IPS-18c (cell line): ENCODE measurements around the gene TMEM179.

Source experiments
- H3K4me3 ChIP-seq: 2 replicates; pipeline ENCODE4 v1.7.0; 2013; ENCODE audit warnings: low read depth, mild to moderate bottlenecking, low read length, moderate library complexity; ENCODE audit not compliant: insufficient read depth
- H3K9me3 ChIP-seq: one replicate; pipeline ENCODE4 v1.6.1; 2013; ENCODE audit warnings: mild to moderate bottlenecking, low read length, moderate library complexity; ENCODE audit not compliant: control insufficient read depth, insufficient read depth

The TMEM179 gene

GRCh38 chr14:104556256-104557021 is 48.1 kb downstream of the TMEM179 start:
- H3K4me3 ChIP-seq = no peak overlapping the region
- no peaks in the 10 kb centered on the region for H3K9me3 ChIP-seq

- Histone ChIP-seq H3K9me3 (no peaks in the 10 kb centered on the region), H3K4me3 (no peak overlapping the region)
Measured at GRCh38 chr14:104555430-104556255, 48.9 kb downstream of the TMEM179 start.

GRCh38 chr14:104554608-104555429 is 49.8 kb downstream of the TMEM179 start:
- Histone ChIP-seq H3K9me3 (no peaks in the 10 kb centered on the region), H3K4me3 (no peak overlapping the region)

DNA sequence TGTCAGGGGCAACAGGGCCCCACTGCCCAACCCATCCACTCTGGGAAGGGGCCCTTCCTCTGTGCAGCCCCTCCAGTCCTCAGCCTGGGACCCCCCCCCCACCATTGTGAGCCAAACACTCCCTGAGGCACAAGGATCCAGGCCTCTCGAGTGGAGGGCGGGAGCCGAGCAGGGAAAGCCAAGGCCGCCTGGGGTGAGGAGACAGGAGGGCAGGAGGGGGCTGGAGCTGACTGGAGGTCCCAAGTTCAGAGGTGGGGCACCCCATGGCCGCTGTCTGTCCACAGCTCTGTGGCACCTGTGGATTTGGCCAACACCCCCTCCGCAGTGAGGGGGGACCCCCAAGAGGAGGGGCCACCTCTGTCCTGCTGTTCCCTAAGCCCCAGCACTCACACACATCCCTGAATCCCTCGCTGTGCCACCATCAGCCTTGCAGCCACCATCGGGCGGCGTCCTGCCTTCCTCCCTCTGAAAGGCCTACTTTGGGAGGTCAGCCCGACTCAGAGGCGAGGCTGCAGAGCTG is 50.4 kb downstream of the TMEM179 start:
- Histone ChIP-seq H3K9me3 (no peaks in the 10 kb centered on the region), H3K4me3 (no peak overlapping the region)

DNA sequence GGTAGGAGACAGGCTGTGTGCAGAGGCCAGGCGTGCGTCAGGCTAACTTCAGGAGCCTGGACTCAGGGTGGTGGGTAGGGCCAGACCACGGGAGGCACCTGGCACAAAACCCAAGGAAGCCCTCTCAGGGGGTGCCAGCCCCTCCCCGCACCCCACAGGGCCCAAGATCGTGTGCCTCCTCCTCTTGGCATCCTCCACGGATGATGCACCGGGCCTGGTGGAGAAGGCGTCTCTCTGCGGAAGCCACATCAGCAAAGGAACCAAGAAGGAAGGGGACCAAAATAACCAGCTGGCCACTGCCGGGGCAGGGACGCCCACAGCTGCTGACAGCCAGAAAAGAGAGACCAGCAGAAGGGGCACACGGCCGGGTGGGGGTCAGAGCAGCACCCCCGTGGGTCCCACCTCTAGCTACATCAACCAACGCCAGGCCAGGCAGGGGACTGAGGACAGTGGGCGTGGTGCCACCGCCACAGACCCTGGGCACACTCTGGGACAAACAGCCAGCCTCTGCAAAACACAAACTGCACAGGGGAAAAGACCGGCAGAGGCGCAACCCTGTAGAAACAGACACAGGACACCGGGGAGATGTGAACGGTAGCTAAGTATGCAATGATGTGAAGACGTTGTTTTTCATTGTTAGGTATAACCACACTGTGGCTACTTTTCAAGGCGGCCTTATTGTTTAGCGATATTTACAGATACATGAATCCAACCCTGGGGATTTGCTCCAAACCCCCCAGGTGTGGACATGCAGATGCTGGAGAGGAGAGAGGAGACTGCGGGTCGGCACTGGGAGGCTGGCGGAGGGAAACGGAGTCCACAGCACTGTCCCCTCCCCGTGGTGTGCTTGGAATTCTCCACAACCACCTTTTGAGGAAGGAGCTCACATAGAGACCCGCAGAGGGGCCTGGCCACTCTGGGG is 51.1 kb downstream of the TMEM179 start:
- Histone ChIP-seq H3K4me3 (no peak overlapping the region), H3K9me3 (no peaks in the 10 kb centered on the region)

GRCh38 chr14:104552738-104553125 is 51.8 kb downstream of the TMEM179 start:
- no peak overlapping the region for H3K4me3 ChIP-seq
- H3K9me3 ChIP-seq = no peaks in the 10 kb centered on the region

DNA sequence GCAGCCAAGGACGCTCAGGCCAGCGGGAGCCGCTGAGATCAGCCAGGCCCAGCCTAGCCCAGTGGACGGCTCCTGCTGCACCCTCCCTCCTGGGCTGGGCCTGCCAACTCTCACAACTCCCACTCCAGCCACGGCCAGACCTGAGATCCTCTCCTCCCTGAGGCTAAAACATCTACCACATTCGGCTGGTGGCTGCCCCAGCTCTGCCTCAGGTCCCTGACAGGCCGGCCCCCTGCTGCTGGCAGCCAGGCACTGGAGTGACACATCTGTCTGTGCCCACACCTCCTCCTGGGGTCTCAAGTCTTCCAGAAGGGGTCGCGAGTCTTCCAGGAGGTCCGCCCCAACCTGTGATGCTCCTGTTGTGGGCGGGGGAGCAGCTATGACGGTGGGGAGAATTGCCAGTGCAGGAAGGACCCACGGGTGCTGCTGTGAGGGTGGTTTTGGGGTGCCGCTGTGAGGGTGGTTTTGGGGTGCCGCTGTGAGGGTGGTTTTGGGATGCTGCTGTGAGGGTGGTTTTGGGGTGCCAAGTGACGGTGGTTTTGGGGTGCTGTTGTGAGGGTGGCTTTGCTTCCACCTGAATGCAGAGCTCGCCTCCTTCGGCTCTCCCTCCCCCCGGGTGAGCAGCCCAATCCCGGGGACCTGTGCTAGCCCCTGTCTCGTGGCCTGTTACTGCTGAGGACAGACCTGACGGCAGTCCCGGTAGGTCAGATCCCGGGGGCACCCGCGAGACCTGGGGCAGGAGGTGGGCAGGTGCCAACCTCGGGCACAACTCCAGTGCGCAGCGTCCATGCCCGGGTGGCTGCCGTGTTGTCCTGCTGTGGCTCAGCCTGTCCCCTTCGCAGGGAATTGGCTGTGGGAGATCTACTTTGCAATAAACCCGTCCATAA is 52.5 kb downstream of the TMEM179 start:
- H3K4me3 ChIP-seq = no peak overlapping the region
- H3K9me3 ChIP-seq = no peaks in the 10 kb centered on the region

DNA sequence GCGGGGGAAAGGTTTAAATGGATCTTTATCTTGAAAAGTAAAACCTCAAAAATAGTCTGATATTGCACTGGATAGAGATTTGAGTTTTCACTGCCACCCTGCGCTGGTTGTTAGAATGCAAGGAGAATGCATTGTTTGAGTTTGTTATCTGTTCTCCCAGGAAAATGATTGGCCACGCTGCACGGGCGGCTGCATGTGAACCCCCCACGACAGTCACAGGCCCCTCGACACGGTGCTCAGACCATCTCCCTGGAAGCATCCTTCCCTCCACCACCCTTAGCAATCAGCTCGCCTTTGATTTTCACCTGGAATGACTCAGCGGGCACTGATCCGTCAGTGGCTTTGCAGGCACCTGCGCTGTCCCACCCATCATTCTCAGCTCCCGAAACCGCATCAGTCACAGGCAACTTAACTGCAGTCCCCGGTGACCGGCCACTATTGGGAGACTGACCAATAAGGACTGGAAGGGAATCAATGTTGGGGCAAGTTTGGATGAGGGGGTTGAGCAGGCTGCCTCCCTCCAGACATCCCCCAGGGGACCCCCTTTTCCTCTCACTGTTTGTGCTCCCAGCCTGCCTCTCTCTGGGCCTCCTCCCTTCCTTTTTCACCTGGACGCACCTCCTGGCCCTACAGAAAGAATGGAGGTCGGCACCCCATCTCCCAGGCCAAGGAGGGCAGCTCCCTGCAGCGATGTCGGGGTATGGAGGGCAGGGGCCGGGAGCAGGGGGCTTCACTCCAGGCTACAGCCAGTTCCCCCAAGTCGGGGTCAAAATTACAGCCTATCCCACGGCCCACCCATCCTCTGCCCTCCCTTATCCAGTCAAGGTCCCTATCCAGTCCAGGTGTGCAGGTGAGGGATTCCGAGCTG is 53.5 kb downstream of the TMEM179 start:
- Histone ChIP-seq H3K9me3 (no peaks in the 10 kb centered on the region), H3K4me3 (no peak overlapping the region)

DNA sequence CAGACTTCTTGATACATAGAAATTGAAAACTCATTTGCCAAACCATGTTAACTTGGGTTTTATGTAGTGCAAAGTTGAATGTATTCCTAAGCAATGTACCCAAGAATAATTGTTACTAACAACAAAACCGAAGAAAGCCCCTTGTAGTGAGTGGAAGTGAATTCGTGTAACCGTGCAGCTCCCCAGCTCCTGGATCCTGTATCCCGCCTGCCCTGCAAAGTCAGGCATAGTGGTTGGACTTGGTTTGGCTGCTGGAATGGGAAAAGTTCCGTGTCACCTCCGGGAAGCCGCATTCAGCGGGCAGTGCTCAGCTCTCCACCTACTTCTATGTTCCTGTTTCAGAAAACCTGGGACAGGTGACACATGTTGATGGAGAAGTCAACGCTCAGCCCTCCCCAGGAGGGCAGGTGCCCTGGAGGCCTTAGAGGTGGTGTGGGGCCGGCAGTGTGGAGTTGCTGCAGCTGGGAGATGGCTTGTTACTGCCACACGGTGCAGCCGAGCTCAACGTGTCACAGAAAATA is 54.2 kb downstream of the TMEM179 start:
- H3K9me3 ChIP-seq = no peaks in the 10 kb centered on the region
- H3K4me3 ChIP-seq = no peak overlapping the region

GRCh38 chr14:104549536-104550339 is 54.8 kb downstream of the TMEM179 start:
- Histone ChIP-seq H3K4me3 (no peak overlapping the region), H3K9me3 (no peaks in the 10 kb centered on the region)

GRCh38 chr14:104548802-104549535 is 55.6 kb downstream of the TMEM179 start:
- H3K9me3 ChIP-seq = no peaks in the 10 kb centered on the region
- no peak overlapping the region for H3K4me3 ChIP-seq

DNA sequence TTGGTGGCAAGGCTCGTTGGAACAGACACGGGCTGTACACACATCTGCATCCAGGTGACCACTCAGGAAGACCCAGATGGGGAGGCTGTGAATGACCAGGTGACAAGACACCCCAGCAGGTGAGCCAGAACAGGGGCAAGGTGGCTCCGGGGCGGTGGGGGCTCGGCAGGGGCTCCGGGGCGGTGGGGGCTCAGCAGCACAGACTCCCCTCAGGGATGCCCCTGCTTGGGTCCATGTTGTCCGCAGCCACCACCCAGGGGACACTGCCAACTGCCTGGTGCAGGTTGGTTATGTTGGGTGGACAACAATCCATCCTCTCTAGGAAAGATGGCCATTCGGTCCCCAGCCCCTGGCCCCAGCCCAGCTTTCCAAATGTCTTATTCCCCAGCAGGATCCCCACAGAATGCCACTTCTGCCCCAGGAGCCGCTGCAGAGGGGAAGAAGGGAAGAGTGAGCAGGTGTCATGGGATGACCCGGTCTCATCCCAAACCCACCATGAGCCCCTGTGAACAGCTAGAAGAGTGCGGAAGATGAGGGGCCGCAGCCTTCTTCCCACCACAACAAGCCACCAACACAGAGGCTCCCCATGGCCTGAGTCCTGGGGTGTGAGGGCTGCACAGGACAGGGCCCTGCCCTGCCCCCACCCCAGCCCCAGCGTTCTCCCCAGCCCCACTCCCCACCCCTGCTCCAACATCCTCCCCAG is 56.4 kb downstream of the TMEM179 start:
- no peaks in the 10 kb centered on the region for H3K9me3 ChIP-seq
- H3K4me3 ChIP-seq = no peak overlapping the region
